ACHN (cell line): Measurements from ENCODE around the gene TMEM121.
"Not testable (repeated sequence)": the region's sequence is repeated elsewhere in the genome, so short reads cannot be mapped to it uniquely, and the experiment has no call there.

ENCODE experiments used
- DNase-seq: peaks from one replicate; pipeline ENCODE4 v3.0.0-alpha.2; 2015
- in situ Hi-C: cut with HindIII; loops from 2 replicates; pipeline ENCODE4 v1.10.0; 2017; ENCODE audit warnings: low sequenced_read_pairs, low pct_ligation_motif_present, low pct_unique_long_range_greater_than_20kb

The TMEM121 gene

GRCh38 chr14:105576525-105577088, 50.2 kb downstream of the TMEM121 start:
- no peak for DNase-seq
- in situ Hi-C loops: no loop called here

GRCh38 chr14:105577314-105577861, 51.0 kb downstream of the TMEM121 start:
- in situ Hi-C loops: no loop called here
- DNase-seq: no peak

GRCh38 chr14:105578070-105578469, 51.7 kb downstream of the TMEM121 start:
- no peak for DNase-seq
- in situ Hi-C loops: no loop called here

- in situ Hi-C loops, DNase-seq: not testable (repeated sequence)
Measured at GRCh38 chr14:105579221-105579620, 52.8 kb downstream of the TMEM121 start.
